PC-9 (cell line): ENCODE measurements around the gene RGS6. TPM values are rescaled to one million over a fixed set of nuclear protein-coding genes. Genes with fewer than 3 reads are reported as not detected.

Source experiments
- BruUV-seq: library from RNA; stranded (reverse); fragments of 400-500 nt; replicated peaks from 2 replicates; lab custom pipeline; 2021; lab: Mats Ljungman, UMichigan
- CTCF ChIA-PET: fragments of 300-600 bp; sonication (Branson Sonifier 250); formaldehyde crosslinking; loops from one replicate; lab custom pipeline; 2022; ENCODE audit warnings: antibody characterized with exemption; lab: Charles Lee
- POLR2A ChIA-PET: fragments of 300-600 bp; sonication (Branson Sonifier 250); formaldehyde crosslinking; loops from one replicate; lab custom pipeline; 2022; ENCODE audit warnings: antibody characterized with exemption; ENCODE audit not compliant: unreplicated experiment; lab: Charles Lee
- DNase-seq, 2 experiments: peaks; one replicate each; pipeline versions ENCODE4 v3.0.0 to v3.0.0-alpha.2; 2015 to 2022; ENCODE audit warnings: mixed read lengths in 1 of 2
- H2AFZ ChIP-seq: fragments of 200-600 bp; sonication (generic); 2 replicates; pipeline ENCODE4 v1.8.1; 2017; ENCODE audit warnings: antibody characterized with exemption
- H3F3A ChIP-seq: fragments of 200-600 bp; sonication (generic); 2 replicates; pipeline ENCODE4 v1.8.1; 2017; ENCODE audit warnings: antibody characterized with exemption, mild to moderate bottlenecking, low read depth; ENCODE audit not compliant: insufficient read depth
- H3K27ac ChIP-seq: fragments of 200-600 bp; sonication (generic); 2 replicates; pipeline ENCODE4 v1.6.1; 2016; ENCODE audit warnings: mixed run types
- H3K27me3 ChIP-seq: fragments of 200-600 bp; sonication (generic); 2 replicates; pipeline ENCODE4 v1.6.1; 2016; ENCODE audit warnings: low read depth, mixed run types; ENCODE audit not compliant: insufficient read depth
- H3K36me3 ChIP-seq: fragments of 200-600 bp; sonication (generic); 2 replicates; pipeline ENCODE4 v1.6.1; 2016; ENCODE audit warnings: low read depth, mixed run types
- H3K4me1 ChIP-seq: fragments of 200-600 bp; sonication (generic); replicated peaks from 2 replicates; pipeline ENCODE4 v1.6.1; 2016; ENCODE audit warnings: mixed run types; ENCODE audit not compliant: insufficient read depth
- H3K4me2 ChIP-seq: fragments of 200-600 bp; sonication (generic); 2 replicates; pipeline ENCODE4 v1.6.1; 2017; ENCODE audit warnings: mixed run types
- H3K4me3 ChIP-seq: fragments of 200-600 bp; sonication (generic); 2 replicates; pipeline ENCODE4 v1.6.1; 2016; ENCODE audit warnings: mixed run types
- H3K79me2 ChIP-seq: fragments of 200-600 bp; sonication (generic); 2 replicates; pipeline ENCODE4 v1.6.1; 2017; ENCODE audit warnings: low read depth, mixed run types
- H3K9me2 ChIP-seq: fragments of 200-600 bp; sonication (generic); 2 replicates; pipeline ENCODE4 v1.8.1; 2017; ENCODE audit warnings: mild to moderate bottlenecking; ENCODE audit not compliant: insufficient read depth
- H3K9me3 ChIP-seq: fragments of 200-600 bp; sonication (generic); 2 replicates; pipeline ENCODE4 v1.8.1; 2016; ENCODE audit warnings: low read depth; ENCODE audit not compliant: insufficient read depth
- H4K20me1 ChIP-seq: fragments of 200-600 bp; sonication (generic); 2 replicates; pipeline ENCODE4 v1.8.1; 2017; ENCODE audit not compliant: insufficient read depth
- CTCF ChIP-seq: fragments of 200-600 bp; sonication (generic); conservative IDR thresholded peaks from 2 replicates; pipeline ENCODE4 v1.6.1; 2017; ENCODE audit warnings: mixed run types, antibody characterized with exemption, mild to moderate bottlenecking, moderate library complexity
- EZH2 ChIP-seq: fragments of 200-600 bp; sonication (generic); IDR thresholded peaks from 2 replicates; pipeline ENCODE4 v1.8.0; 2017; ENCODE audit warnings: antibody characterized with exemption, low read depth
- intact Hi-C: fragments of 100-400 bp; cut with micrococcal nuclease; formaldehyde crosslinking; loops from one replicate; pipeline ENCODE4 v1.10.0; 2022; ENCODE audit not compliant: unreplicated experiment
- total RNA-seq: library from RNA; stranded (reverse); gene quantifications from 2 replicates; pipeline ENCODE4 v1.2.3, GENCODE V29; 2021

Gene RGS6
- total RNA-seq, 1 experiment from 2014 or later: not detected

- Histone ChIP-seq H3K9me3 (no peaks in the 10 kb centered on the region), H3K79me2 (no peaks in the 10 kb centered on the region), H3K27me3 (no peaks in the 10 kb centered on the region), H4K20me1 (no peaks in the 10 kb centered on the region), H3K9me2 (no peaks in the 10 kb centered on the region), H3K4me3 (no peak overlapping the region), H3K4me1 (no peaks in the 10 kb centered on the region), H2AFZ (no peak overlapping the region), H3F3A (no peaks in the 10 kb centered on the region), H3K4me2 (no peak overlapping the region), H3K27ac (no peak overlapping the region), H3K36me3 (no peaks in the 10 kb centered on the region)
- intact Hi-C loops: no loop called here
- ChIA-PET POLR2A (no interaction called here), CTCF (no interaction called here)
- DNase-seq: no peak
- TF ChIP-seq CTCF (no peak), EZH2 (no peak)
- no TSS peak for BruUV-seq
Measured at GRCh38 chr14:72256055-72256454, 323.8 kb downstream of the RGS6 start.

- H3K4me3 ChIP-seq: no peak overlapping the region
- H3K27ac ChIP-seq: no peak overlapping the region
- no peaks in the 10 kb centered on the region for H3K36me3 ChIP-seq
- no peaks in the 10 kb centered on the region for H3K9me3 ChIP-seq
- no peak overlapping the region for H3K4me2 ChIP-seq
- peaks cover 13% of the 10 kb centered on the region; the same call in 1 of the 2 replicates for H3K27me3 ChIP-seq
- intact Hi-C loops: no loop called here
- H3K79me2 ChIP-seq: no peaks in the 10 kb centered on the region
- BruUV-seq: no TSS peak
- no peak overlapping the region for H2AFZ ChIP-seq
- ChIA-PET POLR2A (interaction anchor here (0.7 kb wide), 1 partner anchor 865 kb away, joined by 6 read pairs; no protein-coding TSS in a partner anchor), CTCF (no interaction called here)
- no peak for TF ChIP-seq CTCF
- TF ChIP-seq EZH2: no peak
- no peaks in the 10 kb centered on the region for H3K9me2 ChIP-seq
- DNase-seq: no peak
- H4K20me1 ChIP-seq: no peaks in the 10 kb centered on the region
- H3F3A ChIP-seq: no peaks in the 10 kb centered on the region
- no peaks in the 10 kb centered on the region for H3K4me1 ChIP-seq
Measured at GRCh38 chr14:72261068-72261467, 328.8 kb downstream of the RGS6 start.

- H3K9me2 ChIP-seq: no peaks in the 10 kb centered on the region
- H3K4me3 ChIP-seq: no peak overlapping the region
- no peak overlapping the region for H2AFZ ChIP-seq
- ChIA-PET CTCF (no interaction called here), POLR2A (no interaction called here)
- H3F3A ChIP-seq: no peaks in the 10 kb centered on the region
- H3K27me3 ChIP-seq: peaks cover 26% of the 10 kb centered on the region; the same call in 1 of the 2 replicates
- no peaks in the 10 kb centered on the region for H4K20me1 ChIP-seq
- no peak for DNase-seq
- no peaks in the 10 kb centered on the region for H3K4me1 ChIP-seq
- intact Hi-C loops: no loop called here
- no peak for TF ChIP-seq CTCF
- TF ChIP-seq EZH2: no peak
- H3K79me2 ChIP-seq: no peaks in the 10 kb centered on the region
- no peak overlapping the region for H3K4me2 ChIP-seq
- no TSS peak for BruUV-seq
- no peak overlapping the region for H3K27ac ChIP-seq
- no peaks in the 10 kb centered on the region for H3K9me3 ChIP-seq
- no peaks in the 10 kb centered on the region for H3K36me3 ChIP-seq
Measured at GRCh38 chr14:72262771-72263170, 330.5 kb downstream of the RGS6 start.
